ENCODE measurements around the gene TNP2. TPM values are rescaled to one million over a fixed set of nuclear protein-coding genes. Genes with fewer than 3 reads are reported as not detected.

TNP2 gene
- total RNA-seq, 1 donor from 2014 or later, result not detected

DNA sequence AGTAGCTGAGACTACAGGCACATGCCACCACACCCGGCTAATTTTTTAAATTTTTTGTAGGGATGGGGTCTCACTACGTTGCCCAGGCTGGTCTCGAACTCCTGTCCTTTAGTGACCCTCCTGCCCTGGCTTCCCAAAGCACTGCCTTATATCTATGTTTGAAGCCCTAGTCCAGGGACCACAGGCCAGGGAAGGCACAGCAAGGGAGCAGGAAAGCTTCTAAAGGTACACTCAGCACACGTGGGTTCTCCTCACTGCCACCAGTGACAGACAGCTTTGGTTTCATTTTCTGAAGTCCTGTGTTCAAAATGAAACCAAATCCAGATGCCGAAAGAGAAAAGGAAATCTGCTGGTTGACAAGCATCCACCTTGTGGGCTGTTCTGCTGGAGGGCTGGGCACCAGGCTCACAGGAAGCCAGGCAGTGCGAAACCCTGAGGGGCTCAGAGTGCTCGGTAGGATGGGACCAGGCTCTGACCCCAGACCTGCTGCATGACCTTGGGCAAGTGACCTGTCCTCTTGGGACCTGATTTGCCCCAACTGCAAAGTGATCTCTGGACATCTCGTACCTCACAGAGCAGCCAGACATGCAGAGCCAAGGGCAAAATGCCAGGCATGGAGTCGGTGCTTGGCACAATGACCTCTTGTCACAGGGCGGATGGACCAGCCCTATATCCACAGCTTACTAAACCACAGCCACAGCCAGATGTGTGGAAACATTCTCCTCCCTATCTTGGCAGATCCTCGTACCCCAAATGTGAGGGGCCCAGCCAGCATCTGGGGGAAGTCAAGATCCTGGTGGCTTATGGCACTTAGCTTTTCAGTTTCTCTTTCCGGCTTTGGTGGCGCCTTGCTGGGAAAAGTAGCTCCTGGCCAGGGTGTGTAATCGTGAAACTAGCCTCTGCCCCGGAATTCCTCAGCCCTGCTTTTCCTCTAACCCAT is 10.3 kb downstream of the TNP2 start:
- DNase-seq (ENCODE audit: low spot score) (peak; percentile 94), ATAC-seq (peak; percentile 44)

DNA sequence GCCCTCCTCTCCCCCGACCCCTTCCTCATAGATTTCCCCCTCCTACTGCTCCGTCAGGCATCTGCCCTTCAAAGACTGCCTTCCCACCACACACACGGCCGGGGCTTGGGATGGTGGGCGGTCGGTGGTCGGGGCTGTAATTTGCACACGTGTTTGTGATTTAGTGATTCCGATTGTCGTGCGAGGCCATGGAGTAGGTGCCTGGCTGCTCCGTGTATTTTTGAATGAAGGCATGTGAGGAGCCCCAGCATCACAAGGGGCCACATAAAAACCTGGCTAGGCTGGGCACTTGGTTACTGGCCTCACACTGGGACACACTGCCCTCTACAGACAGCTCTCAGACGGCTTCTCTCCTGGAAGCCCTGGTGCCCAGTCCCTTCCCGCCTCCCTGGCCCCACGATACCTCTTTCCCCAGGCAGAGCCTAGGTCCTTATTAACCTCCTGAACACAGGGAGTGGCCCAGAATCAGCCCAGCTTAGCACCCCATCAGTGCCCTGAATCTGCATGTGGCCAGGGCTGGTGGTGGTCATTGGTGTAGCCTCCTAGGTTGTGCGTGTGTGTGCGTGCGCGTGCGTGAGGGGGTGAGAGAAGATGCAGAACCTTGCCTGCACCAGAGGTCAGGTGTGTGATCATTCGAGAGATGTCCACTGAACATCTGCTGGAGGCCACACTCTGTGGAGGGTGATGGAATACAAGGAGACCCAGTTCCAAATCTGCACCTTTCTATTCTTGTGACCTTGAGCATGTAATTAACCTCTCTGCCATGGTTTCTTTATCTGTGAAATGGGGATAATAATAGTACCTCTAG is 11.8 kb downstream of the TNP2 start:
- ATAC-seq (peak; percentile 52), DNase-seq (ENCODE audit: low spot score) (peak; percentile 75)

DNA sequence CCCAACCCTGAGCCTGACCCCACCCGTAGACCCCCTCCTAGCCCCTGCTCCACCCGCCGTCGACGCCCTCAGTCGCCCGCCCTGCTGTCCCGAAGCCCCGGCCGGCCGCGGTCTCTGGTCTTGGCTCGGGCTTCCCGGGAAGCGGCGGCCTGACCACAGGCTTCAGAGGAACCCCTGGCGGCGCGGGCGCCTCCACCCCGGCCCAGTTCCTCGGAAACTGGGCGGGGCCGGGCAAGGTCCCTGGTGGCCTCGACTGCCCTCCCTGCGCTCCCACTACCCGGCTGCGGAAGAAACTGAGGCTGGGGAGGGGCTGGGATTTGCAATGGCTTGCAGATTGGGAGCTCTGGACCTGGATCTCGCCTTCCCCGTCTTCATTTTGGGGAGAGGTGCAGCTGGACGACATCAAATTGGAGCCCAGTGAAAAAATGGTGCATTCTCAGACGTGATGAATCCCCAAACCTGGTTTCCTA is 12.4 kb downstream of the TNP2 start:
- ATAC-seq, result peak; percentile 33

DNA sequence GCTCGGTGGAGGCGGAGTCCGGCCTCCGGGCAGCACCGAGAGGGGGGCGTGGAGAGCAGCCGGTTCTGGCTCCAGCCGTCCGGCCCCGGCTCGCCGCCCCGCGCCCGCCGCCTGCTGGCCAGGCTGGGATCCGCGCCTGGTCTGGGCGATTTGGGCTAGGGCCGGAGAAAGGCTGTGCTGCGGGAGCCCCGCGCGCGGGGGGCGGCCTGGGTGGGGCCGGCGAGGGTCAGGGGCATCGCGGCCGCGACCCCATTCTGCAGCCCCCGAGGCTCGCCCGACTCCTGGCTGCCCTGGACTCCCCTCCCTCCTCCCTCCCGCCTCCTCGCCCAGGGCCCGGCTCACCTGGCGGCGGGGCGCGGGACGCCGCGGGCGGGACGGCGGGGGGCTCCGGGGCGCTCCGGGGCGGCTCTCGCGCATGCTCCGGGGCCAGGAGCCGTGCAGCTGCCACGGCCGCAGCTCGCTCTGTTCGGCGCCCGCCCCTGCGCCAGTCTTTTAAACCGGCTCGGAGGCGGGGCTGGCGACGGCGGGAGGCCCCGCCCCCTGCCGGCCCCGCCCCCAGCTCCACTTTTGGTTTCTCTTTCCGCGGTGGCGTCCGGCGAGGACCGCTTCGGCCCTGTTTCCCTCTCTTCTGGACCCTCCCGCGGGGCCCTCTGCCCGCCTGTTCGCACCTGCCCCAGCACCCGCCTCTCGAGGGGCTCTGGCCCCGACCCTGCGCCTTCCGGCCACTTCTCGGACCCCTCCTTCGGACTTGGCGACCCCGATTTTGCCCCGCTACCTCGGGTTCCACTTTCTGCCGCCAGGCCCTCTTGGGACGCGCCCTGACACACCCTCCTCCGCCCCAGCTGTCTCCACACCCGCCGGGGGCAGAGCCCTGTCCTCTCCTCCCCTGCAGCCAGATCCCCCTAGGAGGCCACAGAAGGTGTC is 13.1 kb downstream of the TNP2 start, which contains the start of gene SOCS1:
Gene SOCS1, minus strand, starts transcription at position 468 of the 924 bp plus-strand sequence. CDS start 726 bp downstream, outside the sequence.
- ATAC-seq, result peak; percentile 75

More for the DNA sequence above, 12.4 kb downstream of the TNP2 start:
- DNase-seq (ENCODE audit: low spot score), result peak; percentile 72

DNA sequence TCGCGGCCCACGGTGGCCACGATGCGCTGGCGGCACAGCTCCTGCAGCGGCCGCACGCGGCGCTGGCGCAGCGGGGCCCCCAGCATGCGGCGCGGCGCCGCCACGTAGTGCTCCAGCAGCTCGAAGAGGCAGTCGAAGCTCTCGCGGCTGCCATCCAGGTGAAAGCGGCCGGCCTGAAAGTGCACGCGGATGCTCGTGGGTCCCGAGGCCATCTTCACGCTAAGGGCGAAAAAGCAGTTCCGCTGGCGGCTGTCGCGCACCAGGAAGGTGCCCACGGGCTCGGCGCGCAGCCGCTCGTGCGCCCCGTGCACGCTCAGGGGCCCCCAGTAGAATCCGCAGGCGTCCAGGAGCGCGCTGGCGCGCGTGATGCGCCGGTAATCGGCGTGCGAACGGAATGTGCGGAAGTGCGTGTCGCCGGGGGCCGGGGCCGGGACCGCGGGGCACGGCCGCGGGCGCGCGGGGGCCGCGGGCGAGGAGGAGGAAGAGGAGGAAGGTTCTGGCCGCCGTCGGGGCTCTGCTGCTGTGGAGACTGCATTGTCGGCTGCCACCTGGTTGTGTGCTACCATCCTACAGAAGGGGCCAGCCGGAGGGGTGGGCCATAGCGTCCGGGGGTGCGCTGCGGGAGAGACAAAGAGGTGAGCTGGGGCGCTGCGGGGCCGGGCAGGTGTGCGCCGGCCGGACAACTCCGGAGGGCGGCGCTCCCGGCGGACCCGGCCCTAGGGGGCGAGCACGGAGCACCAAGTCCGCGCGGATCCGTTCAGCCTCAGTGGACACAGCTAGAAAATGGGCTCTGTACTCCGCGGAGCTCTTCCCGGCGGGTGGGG is 14.0 kb downstream of the TNP2 start:
- DNase-seq (ENCODE audit: low spot score) (peak; percentile 55), ATAC-seq (no peak)

More for the DNA sequence above, 13.1 kb downstream of the TNP2 start, which contains the start of gene SOCS1:
- DNase-seq (ENCODE audit: low spot score), result peak; percentile 90

DNA sequence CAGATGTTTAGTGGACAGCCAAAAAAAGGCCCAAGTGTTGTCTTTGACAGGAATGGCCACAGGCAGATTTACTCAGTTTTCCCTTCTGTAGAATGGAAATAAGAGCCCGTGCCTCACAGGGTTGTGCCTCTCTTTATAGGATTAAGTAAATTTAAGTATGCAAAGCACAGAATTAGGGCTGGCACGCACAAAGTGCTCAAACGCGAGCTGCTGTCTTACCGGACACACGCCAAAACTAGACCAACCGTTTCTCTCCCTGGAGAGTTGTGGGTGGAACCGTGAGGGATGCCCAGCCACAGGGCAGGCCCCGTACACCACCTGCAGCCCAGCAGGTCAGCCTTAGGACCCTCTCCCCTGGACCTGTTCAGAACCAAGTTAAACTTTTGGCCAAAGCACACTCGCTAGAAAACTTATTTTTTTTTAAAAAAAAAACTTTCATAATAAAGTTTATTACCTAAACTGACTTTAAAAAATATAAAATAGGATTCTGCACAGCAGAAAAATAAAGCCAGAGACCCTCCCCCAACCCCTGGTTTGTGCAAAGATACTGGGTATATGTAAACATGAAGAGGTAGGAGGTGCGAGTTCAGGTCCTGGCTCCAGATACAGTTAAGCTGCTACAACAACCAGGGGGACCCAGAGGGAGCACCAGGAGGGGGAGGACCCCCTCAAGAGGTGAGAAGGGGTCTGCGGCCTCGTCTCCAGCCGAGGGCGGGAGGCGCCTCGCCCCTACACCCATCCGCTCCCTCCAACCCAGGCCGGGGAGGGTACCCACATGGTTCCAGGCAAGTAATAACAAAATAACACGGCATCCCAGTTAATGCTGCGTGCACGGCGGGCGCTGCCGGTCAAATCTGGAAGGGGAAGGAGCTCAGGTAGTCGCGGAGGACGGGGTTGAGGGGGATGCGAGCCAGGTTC is 14.9 kb downstream of the TNP2 start:
- ATAC-seq (no peak), DNase-seq (ENCODE audit: low spot score) (no peak)

DNA sequence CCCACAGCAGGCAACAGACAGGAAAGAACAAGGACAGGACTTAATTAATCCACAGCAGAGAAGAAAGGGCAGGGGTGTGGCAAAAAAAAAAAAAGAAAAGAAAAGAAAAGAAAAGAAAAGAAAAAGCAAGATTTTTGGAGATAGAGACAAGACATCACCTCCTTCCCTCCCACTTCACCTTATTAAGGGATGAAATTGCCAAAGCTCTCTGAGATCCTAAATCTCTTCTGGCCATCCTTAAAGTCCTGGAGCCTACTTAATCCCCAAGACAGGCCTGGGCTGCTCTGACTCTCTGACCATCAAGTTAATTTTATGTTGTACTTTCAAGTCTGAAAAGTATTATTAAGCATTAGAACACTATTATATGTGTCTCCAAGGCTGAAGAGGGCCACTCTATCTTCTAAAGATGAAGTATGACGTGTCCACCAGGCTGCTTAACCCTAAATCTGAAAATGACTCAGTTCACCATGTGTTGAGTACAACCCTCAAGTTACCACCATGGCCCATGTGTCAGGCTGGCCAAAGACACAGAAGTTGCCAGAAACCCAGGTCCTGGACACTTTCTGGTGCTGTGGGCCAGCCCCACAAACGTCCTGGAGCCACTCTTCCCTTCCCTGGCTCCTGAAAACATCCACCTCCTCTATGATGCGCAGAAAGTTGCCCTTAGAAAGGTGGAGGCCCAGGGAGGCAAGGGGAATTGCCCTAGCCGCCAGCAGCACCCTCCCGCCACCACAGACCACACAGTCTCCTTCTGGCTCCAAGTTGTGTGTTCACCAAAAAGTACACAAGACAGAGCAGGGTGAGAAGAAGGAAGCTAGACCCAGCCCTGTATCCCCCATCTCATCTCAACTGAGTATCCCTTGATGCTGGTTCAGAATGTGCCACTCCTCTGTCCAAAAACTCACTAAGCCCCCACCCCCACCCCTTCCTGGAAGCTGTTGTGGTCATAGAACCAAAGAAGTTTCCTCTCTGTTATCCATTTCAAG is 15.8 kb downstream of the TNP2 start:
- ATAC-seq (no peak), DNase-seq (ENCODE audit: low spot score) (no peak)

DNA sequence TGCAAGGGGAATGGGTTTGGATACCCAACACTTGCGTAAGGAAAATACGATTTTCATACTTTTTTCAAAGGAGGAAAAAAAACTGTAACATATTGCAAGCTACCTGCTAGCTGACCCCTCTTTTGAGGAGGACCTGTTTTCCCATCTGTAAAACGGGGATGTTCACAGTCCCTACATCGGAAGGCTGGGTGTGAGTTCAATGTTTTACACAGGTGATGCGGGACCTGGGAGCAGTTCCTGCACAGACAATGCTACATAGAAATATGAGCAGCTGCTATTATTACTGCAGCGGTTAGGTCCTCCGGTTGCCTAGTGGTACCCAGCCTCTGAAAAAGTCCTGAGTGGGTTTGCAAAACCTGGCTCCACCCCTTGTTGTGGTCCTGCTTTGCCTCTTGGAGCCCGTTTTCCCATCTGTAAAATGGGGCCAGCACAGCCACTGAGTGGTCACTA is 16.6 kb downstream of the TNP2 start:
- DNase-seq (ENCODE audit: low spot score) (no peak), ATAC-seq (no peak)

DNA sequence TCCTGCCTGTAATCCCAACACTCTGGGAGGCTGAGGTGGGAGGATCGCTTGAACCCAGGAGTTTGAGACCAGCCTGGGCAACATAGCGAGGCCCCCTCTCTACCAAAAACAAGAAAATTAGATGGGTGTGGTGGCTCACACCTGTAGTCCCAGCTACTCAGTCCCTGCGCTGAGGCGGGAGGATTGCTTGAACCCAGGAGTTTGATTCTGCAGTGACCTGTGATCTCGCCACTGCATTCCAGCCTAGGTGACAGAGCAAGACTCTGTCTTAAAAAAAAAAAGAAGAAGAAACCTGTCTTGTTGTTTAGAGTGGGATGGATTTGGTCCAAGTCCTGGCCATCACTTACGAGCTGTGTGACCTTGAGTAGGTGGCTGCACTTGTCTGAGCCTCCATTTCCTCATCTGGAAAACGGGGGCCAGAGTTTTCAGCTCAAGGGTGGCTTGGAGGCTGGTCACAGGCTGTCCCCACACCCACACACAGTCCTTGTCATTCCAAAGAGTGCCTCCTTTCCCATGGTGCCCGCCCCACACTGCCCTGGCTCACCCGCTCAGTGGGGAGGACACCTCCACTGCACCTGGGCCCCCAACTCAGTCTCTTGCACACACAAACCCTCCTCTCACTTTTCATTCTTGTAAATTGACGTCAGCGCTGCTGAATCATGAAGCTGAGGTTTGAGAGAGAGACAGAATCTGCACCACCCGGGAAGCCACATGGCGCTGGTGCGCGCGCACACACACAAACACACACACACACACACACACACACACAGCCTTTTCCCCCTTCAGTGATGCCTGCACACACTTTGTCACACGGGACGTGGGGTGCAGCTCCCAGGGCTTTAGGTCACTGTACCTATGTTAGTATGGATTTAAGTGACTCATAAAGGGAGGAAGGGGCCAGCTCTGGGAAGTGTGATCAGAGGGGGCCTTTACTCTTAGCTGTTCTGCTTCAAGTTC is 17.3 kb downstream of the TNP2 start:
- DNase-seq (ENCODE audit: low spot score) (no peak), ATAC-seq (no peak)

DNA sequence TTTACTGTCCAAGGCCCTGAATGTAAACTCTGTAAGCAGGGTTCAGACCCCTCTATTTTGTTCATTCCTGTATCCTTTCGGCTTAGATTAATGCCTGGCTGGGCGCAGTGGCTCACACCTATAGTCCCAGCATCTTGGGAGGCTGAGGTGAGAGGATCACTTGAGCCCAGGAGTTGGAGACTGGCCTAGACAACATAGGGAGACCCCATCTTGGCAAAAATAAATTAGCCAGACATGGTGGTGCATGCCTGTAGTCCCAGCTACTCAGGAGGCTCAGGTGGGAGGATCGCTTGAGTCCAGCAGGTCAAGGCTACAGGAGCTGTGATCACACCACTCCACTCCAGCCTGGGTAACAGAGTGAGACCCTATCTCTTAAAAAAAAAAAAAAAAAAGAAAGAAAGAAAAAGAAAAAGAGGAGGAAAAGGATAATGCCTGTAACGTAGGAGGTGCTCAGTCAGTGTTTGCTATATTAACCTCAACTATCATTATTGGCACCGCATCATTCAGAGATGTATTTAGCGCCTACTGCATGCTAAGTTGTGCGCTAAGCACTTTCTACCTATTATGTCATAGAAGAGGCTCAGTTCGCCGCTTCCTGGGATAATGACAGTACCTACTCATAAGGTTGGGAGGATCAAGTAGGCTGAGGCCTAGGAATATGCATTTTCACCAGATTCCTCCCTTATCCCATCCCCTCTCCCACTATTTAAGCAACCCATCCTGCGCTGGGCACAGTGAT is 18.2 kb downstream of the TNP2 start:
- no peak for ATAC-seq
- no peak for DNase-seq (ENCODE audit: low spot score)

DNA sequence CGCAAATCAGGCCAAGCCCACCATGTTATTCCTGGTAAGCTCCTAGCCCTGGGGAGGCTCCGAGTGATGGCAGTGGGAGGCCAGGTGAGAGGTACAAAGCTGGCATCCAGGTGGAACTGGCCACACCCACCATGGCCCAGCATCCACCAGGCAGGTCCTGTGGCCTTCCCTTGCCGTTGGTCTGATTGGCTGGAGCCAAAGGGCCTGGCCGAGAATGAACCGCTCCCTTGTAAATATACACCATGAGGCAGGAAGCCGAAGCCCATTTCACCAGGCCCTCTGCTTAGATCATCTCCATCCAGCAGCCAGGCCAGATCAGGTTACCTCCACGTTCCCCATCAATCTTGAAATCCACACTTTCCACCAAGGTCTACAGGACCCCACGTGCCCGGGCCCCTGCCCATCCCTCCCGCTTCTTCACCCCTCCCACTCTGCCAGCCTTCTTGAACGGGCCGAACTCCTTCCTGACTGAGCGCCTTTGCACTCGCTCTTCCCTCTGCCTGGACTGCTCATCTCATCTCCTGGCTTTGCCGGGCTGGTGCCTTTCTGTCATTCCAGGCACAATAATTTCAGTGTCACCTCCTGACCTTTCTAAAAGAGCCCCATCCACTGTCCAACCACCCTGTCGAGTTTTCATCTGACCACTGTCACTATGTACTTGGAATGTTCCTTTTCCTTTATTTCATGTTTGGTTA is 18.9 kb downstream of the TNP2 start:
- ATAC-seq, result no peak
- DNase-seq (ENCODE audit: low spot score), result no peak

DNA sequence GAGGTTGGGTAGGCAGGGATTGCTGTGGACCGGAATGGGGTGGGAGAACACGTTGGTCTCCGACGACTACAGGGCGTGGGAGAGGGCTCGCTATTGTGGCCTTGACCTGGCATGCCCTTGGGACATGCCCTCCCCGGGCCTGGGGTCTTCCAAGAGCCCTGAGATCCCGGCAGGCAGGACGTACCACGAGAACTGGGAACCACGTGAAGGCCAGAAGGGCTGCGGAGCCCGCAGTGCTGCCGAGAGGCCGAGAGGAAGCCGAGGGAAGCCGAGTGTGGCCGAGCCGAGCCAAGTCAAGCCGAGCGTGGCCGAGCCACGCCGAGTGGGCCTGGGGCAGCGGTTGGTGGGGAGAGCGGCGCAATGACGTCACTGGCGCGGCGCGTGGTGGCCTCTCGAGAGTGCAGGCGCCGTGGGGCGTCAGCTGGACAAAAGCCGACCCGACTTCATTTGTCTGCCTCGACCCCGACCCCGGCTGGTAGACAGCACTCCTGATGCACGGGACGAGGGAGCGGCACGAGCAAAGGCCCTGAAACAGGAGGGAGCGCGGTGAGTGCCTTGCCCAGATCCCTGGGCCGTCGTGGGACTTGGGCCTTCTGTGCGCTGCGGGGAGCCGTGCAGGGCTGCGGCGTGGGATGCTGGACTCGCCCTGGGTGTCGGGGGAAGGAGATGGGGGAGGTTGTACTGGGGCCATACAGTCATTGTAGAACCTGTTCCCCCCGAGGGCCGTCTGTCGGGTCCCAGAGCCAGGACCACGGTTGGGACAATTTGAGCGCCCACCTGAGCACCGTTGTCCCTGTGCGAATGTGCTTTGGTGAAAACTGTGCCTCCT is 19.7 kb downstream of the TNP2 start:
- ATAC-seq (no peak), DNase-seq (ENCODE audit: low spot score) (no peak)

DNA sequence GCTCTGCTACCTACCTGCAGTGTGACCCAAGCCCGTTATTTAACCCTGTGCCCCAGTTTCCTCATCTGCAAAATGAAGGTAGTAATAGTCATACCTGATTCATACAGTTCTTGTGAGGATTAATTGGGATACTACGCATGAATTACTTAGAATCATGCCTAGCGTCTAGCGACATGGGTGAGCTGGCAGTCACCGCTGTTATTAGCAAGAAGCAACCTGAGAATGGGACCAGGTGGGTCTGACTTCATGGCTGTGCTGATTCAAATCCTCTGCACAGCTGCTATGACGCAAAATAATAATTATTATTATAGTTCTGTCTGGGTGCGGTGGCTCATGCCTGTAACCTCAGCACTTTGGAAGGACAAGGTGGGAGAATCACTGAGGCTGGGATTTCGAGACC is 21.0 kb downstream of the TNP2 start:
- ATAC-seq (no peak), DNase-seq (ENCODE audit: low spot score) (no peak)

DNA sequence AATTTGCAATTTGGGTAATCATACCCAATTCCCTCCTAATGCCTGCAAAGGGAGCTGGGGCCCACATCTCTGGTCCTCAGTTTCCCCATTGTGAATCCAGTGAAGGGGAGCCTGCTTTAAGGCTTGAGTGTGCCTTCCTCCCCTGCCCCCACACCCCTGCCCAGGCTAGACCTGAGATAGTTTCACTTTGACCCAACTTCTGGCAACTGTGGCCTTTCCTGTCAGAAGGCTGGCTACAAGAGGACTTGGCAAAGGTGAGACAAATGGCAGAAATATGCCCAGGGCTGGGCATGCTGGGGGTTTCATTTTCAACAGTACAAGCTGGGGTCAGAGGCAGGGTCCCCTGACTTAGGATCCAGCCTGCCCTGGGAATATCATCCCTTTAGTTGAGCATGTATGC is 23.1 kb downstream of the TNP2 start:
- no peak for DNase-seq (ENCODE audit: low spot score)
- peak; percentile 86 for ATAC-seq

Measured in left lobe of liver (tissue), 2 donors.